HG03469 (cell line): ENCODE measurements around the gene RFT1.

Source experiments
- ATAC-seq: cut with Tn5 transposase; IDR thresholded peaks from one replicate; pipeline ENCODE4 v1.9.1; 2021; ENCODE audit warnings: mild to moderate bottlenecking, moderate library complexity, moderate number of reproducible peaks; ENCODE audit not compliant: unreplicated experiment

RFT1 gene

GRCh38 chr3:53038679-53039375 is 91.4 kb downstream of the RFT1 start:
- ATAC-seq = no peak
